Measurements from ENCODE around the gene CARMIL1.

The CARMIL1 gene

GRCh38 chr6:25237579-25237978 is 41.6 kb upstream of the CARMIL1 start:
- H3K4me3 ChIP-seq (ENCODE audit: low read depth, low read length) = no peak overlapping the region
- no peaks in the 10 kb centered on the region for H3K36me3 ChIP-seq (ENCODE audit: control insufficient read depth in 1 of 2, insufficient read depth in 2 of 2, low read length in 2 of 2)
- no peak overlapping the region for H2AFZ ChIP-seq (ENCODE audit: insufficient read depth, low read length, poor library complexity)
- no peaks in the 10 kb centered on the region for H3K79me2 ChIP-seq (ENCODE audit: control insufficient read depth, insufficient read depth, low read length, poor library complexity)
- no peak overlapping the region for H3K9ac ChIP-seq (ENCODE audit: low read length)
- H3K18ac ChIP-seq (ENCODE audit: low read length) = no peak overlapping the region
- no peak for DNase-seq
- H3K4ac ChIP-seq (ENCODE audit: low read depth, low read length) = no peak overlapping the region
- no peak overlapping the region for H4K8ac ChIP-seq (ENCODE audit: low read depth, low read length)
- no peak overlapping the region for H3K27ac ChIP-seq (ENCODE audit: low read depth, low read length)
- no peak overlapping the region for H4K91ac ChIP-seq (ENCODE audit: low read depth, low read length)
- H3K27me3 ChIP-seq (ENCODE audit: insufficient read depth, low read length) = no peaks in the 10 kb centered on the region
- no peaks in the 10 kb centered on the region for H3K4me1 ChIP-seq (ENCODE audit: control insufficient read depth in 1 of 2, insufficient read depth in 2 of 2, low read length in 2 of 2)
- no CpG with 5 or more reads among the region's 3 CpGs for WGBS (ENCODE audit: extremely low coverage, insufficient coverage, insufficient read length)
- H3K79me1 ChIP-seq (ENCODE audit: low read length) = no peaks in the 10 kb centered on the region
- H3K14ac ChIP-seq (ENCODE audit: low read length) = no peak overlapping the region
- no peak overlapping the region for H2BK120ac ChIP-seq (ENCODE audit: insufficient read depth, low read length, poor library complexity)
- no peaks in the 10 kb centered on the region for H3K9me3 ChIP-seq (ENCODE audit: insufficient read depth, low read depth, low read length)
- no peak overlapping the region for H4K12ac ChIP-seq (ENCODE audit: low read depth, low read length)
- no peak overlapping the region for H2BK12ac ChIP-seq (ENCODE audit: low read length)
- no peak overlapping the region for H3K4me2 ChIP-seq (ENCODE audit: low read length)
- H2AK5ac ChIP-seq (ENCODE audit: low read length) = no peak overlapping the region
- no peak overlapping the region for H2BK5ac ChIP-seq (ENCODE audit: low read depth, low read length, poor library complexity)
- no peak overlapping the region for H3K23ac ChIP-seq (ENCODE audit: low read length)

GRCh38 chr6:25239059-25239458 is 40.1 kb upstream of the CARMIL1 start:
- H3K9ac ChIP-seq (ENCODE audit: low read length) = no peak overlapping the region
- H3K4me3 ChIP-seq (ENCODE audit: low read depth, low read length) = no peak overlapping the region
- H2BK5ac ChIP-seq (ENCODE audit: low read depth, low read length, poor library complexity) = no peak overlapping the region
- no peak overlapping the region for H3K14ac ChIP-seq (ENCODE audit: low read length)
- H3K23ac ChIP-seq (ENCODE audit: low read length) = no peak overlapping the region
- no peak overlapping the region for H3K4me2 ChIP-seq (ENCODE audit: low read length)
- no peak overlapping the region for H2AFZ ChIP-seq (ENCODE audit: insufficient read depth, low read length, poor library complexity)
- no peaks in the 10 kb centered on the region for H3K4me1 ChIP-seq (ENCODE audit: control insufficient read depth in 1 of 2, insufficient read depth in 2 of 2, low read length in 2 of 2)
- H2AK5ac ChIP-seq (ENCODE audit: low read length) = no peak overlapping the region
- no peak overlapping the region for H3K4ac ChIP-seq (ENCODE audit: low read depth, low read length)
- H3K9me3 ChIP-seq (ENCODE audit: insufficient read depth, low read depth, low read length) = no peaks in the 10 kb centered on the region
- no peak overlapping the region for H3K27ac ChIP-seq (ENCODE audit: low read depth, low read length)
- no peak overlapping the region for H4K8ac ChIP-seq (ENCODE audit: low read depth, low read length)
- H3K18ac ChIP-seq (ENCODE audit: low read length) = no peak overlapping the region
- no peak for DNase-seq
- H3K79me2 ChIP-seq (ENCODE audit: control insufficient read depth, insufficient read depth, low read length, poor library complexity) = no peaks in the 10 kb centered on the region
- no peak overlapping the region for H4K91ac ChIP-seq (ENCODE audit: low read depth, low read length)
- no peaks in the 10 kb centered on the region for H3K36me3 ChIP-seq (ENCODE audit: control insufficient read depth in 1 of 2, insufficient read depth in 2 of 2, low read length in 2 of 2)
- H3K27me3 ChIP-seq (ENCODE audit: insufficient read depth, low read length) = no peaks in the 10 kb centered on the region
- no peaks in the 10 kb centered on the region for H3K79me1 ChIP-seq (ENCODE audit: low read length)
- H2BK120ac ChIP-seq (ENCODE audit: insufficient read depth, low read length, poor library complexity) = no peak overlapping the region
- no peak overlapping the region for H4K12ac ChIP-seq (ENCODE audit: low read depth, low read length)
- H2BK12ac ChIP-seq (ENCODE audit: low read length) = no peak overlapping the region

- no peak overlapping the region for H3K18ac ChIP-seq (ENCODE audit: low read length)
- H3K23ac ChIP-seq (ENCODE audit: low read length) = no peak overlapping the region
- no peak overlapping the region for H2BK5ac ChIP-seq (ENCODE audit: low read depth, low read length, poor library complexity)
- no peaks in the 10 kb centered on the region for H3K4me1 ChIP-seq (ENCODE audit: control insufficient read depth in 1 of 2, insufficient read depth in 2 of 2, low read length in 2 of 2)
- no peaks in the 10 kb centered on the region for H3K36me3 ChIP-seq (ENCODE audit: control insufficient read depth in 1 of 2, insufficient read depth in 2 of 2, low read length in 2 of 2)
- H4K12ac ChIP-seq (ENCODE audit: low read depth, low read length) = no peak overlapping the region
- H3K9ac ChIP-seq (ENCODE audit: low read length) = no peak overlapping the region
- H2AK5ac ChIP-seq (ENCODE audit: low read length) = no peak overlapping the region
- no peak overlapping the region for H2BK12ac ChIP-seq (ENCODE audit: low read length)
- no peaks in the 10 kb centered on the region for H3K27me3 ChIP-seq (ENCODE audit: insufficient read depth, low read length)
- H3K14ac ChIP-seq (ENCODE audit: low read length) = no peak overlapping the region
- no peak overlapping the region for H4K91ac ChIP-seq (ENCODE audit: low read depth, low read length)
- H2BK120ac ChIP-seq (ENCODE audit: insufficient read depth, low read length, poor library complexity) = no peak overlapping the region
- H3K9me3 ChIP-seq (ENCODE audit: insufficient read depth, low read depth, low read length) = no peaks in the 10 kb centered on the region
- no peak overlapping the region for H3K27ac ChIP-seq (ENCODE audit: low read depth, low read length)
- H3K4ac ChIP-seq (ENCODE audit: low read depth, low read length) = no peak overlapping the region
- H3K4me3 ChIP-seq (ENCODE audit: low read depth, low read length) = no peak overlapping the region
- DNase-seq = no peak
- no CpG with 5 or more reads among the region's 1 CpG for WGBS (ENCODE audit: extremely low coverage, insufficient coverage, insufficient read length)
- no peak overlapping the region for H2AFZ ChIP-seq (ENCODE audit: insufficient read depth, low read length, poor library complexity)
- H3K79me2 ChIP-seq (ENCODE audit: control insufficient read depth, insufficient read depth, low read length, poor library complexity) = no peaks in the 10 kb centered on the region
- no peak overlapping the region for H4K8ac ChIP-seq (ENCODE audit: low read depth, low read length)
- no peak overlapping the region for H3K4me2 ChIP-seq (ENCODE audit: low read length)
- no peaks in the 10 kb centered on the region for H3K79me1 ChIP-seq (ENCODE audit: low read length)
Observed at GRCh38 chr6:25239498-25239897, 39.7 kb upstream of the CARMIL1 start.

- no peaks in the 10 kb centered on the region for H3K79me2 ChIP-seq (ENCODE audit: control insufficient read depth, insufficient read depth, low read length, poor library complexity)
- no peak overlapping the region for H3K14ac ChIP-seq (ENCODE audit: low read length)
- no CpG with 5 or more reads among the region's 2 CpGs for WGBS (ENCODE audit: extremely low coverage, insufficient coverage, insufficient read length)
Observed at GRCh38 chr6:25242567-25242966, 36.6 kb upstream of the CARMIL1 start.

GRCh38 chr6:25244865-25245264 is 34.3 kb upstream of the CARMIL1 start:
- H3K4ac ChIP-seq (ENCODE audit: low read depth, low read length) = no peak overlapping the region
- H2BK120ac ChIP-seq (ENCODE audit: insufficient read depth, low read length, poor library complexity) = no peak overlapping the region
- H3K23ac ChIP-seq (ENCODE audit: low read length) = no peak overlapping the region
- no peak overlapping the region for H3K18ac ChIP-seq (ENCODE audit: low read length)
- H2BK12ac ChIP-seq (ENCODE audit: low read length) = no peak overlapping the region
- H3K27me3 ChIP-seq (ENCODE audit: insufficient read depth, low read length) = no peaks in the 10 kb centered on the region
- H4K12ac ChIP-seq (ENCODE audit: low read depth, low read length) = no peak overlapping the region
- H3K9me3 ChIP-seq (ENCODE audit: insufficient read depth, low read depth, low read length) = no peaks in the 10 kb centered on the region
- H3K4me3 ChIP-seq (ENCODE audit: low read depth, low read length) = no peak overlapping the region
- H2AFZ ChIP-seq (ENCODE audit: insufficient read depth, low read length, poor library complexity) = no peak overlapping the region
- no peak overlapping the region for H3K9ac ChIP-seq (ENCODE audit: low read length)
- H3K79me2 ChIP-seq (ENCODE audit: control insufficient read depth, insufficient read depth, low read length, poor library complexity) = no peaks in the 10 kb centered on the region
- no peak overlapping the region for H4K8ac ChIP-seq (ENCODE audit: low read depth, low read length)
- H3K4me1 ChIP-seq (ENCODE audit: control insufficient read depth in 1 of 2, insufficient read depth in 2 of 2, low read length in 2 of 2) = no peaks in the 10 kb centered on the region
- no peak overlapping the region for H3K27ac ChIP-seq (ENCODE audit: low read depth, low read length)
- H3K4me2 ChIP-seq (ENCODE audit: low read length) = no peak overlapping the region
- DNase-seq = no peak
- H2BK5ac ChIP-seq (ENCODE audit: low read depth, low read length, poor library complexity) = no peak overlapping the region
- H4K91ac ChIP-seq (ENCODE audit: low read depth, low read length) = no peak overlapping the region
- H2AK5ac ChIP-seq (ENCODE audit: low read length) = no peak overlapping the region
- H3K36me3 ChIP-seq (ENCODE audit: control insufficient read depth in 1 of 2, insufficient read depth in 2 of 2, low read length in 2 of 2) = no peaks in the 10 kb centered on the region
- H3K14ac ChIP-seq (ENCODE audit: low read length) = no peak overlapping the region
- H3K79me1 ChIP-seq (ENCODE audit: low read length) = no peaks in the 10 kb centered on the region

More at GRCh38 chr6:25242567-25242966, 36.6 kb upstream of the CARMIL1 start:
- H3K4me2 ChIP-seq (ENCODE audit: low read length) = no peak overlapping the region
- no peaks in the 10 kb centered on the region for H3K27me3 ChIP-seq (ENCODE audit: insufficient read depth, low read length)
- no peaks in the 10 kb centered on the region for H3K4me1 ChIP-seq (ENCODE audit: control insufficient read depth in 1 of 2, insufficient read depth in 2 of 2, low read length in 2 of 2)
- no peak overlapping the region for H2BK120ac ChIP-seq (ENCODE audit: insufficient read depth, low read length, poor library complexity)
- no peak overlapping the region for H2AK5ac ChIP-seq (ENCODE audit: low read length)
- no peak overlapping the region for H3K4ac ChIP-seq (ENCODE audit: low read depth, low read length)
- no peak overlapping the region for H2BK5ac ChIP-seq (ENCODE audit: low read depth, low read length, poor library complexity)
- H3K27ac ChIP-seq (ENCODE audit: low read depth, low read length) = no peak overlapping the region
- H4K91ac ChIP-seq (ENCODE audit: low read depth, low read length) = no peak overlapping the region
- no peaks in the 10 kb centered on the region for H3K36me3 ChIP-seq (ENCODE audit: control insufficient read depth in 1 of 2, insufficient read depth in 2 of 2, low read length in 2 of 2)
- H4K8ac ChIP-seq (ENCODE audit: low read depth, low read length) = no peak overlapping the region
- H3K4me3 ChIP-seq (ENCODE audit: low read depth, low read length) = no peak overlapping the region
- no peak overlapping the region for H2AFZ ChIP-seq (ENCODE audit: insufficient read depth, low read length, poor library complexity)
- no peak overlapping the region for H2BK12ac ChIP-seq (ENCODE audit: low read length)
- no peak overlapping the region for H3K23ac ChIP-seq (ENCODE audit: low read length)
- no peak overlapping the region for H4K12ac ChIP-seq (ENCODE audit: low read depth, low read length)
- H3K9me3 ChIP-seq (ENCODE audit: insufficient read depth, low read depth, low read length) = no peaks in the 10 kb centered on the region
- no peak for DNase-seq
- H3K79me1 ChIP-seq (ENCODE audit: low read length) = no peaks in the 10 kb centered on the region
- no peak overlapping the region for H3K9ac ChIP-seq (ENCODE audit: low read length)
- no peak overlapping the region for H3K18ac ChIP-seq (ENCODE audit: low read length)
